Left ventricle myocardium superior (tissue), 1 donor: Measurements from ENCODE around the gene AUTS2. TPM values are rescaled to one million over a fixed set of nuclear protein-coding genes. Genes with fewer than 3 reads are reported as not detected.

Source experiments
- ATAC-seq: fragments of 200-7000 bp; cut with Tn5 transposase; one replicate; pipeline ENCODE4 v1.9.1; 2020; ENCODE audit warnings: mild to moderate bottlenecking, moderate library complexity
- DNase-seq: peaks from one replicate; pipeline ENCODE4 v3.0.0-alpha.2; 2020
- intact Hi-C: fragments of 100-400 bp; cut with micrococcal nuclease; formaldehyde crosslinking; loops from one replicate; pipeline ENCODE4 v1.11.0; 2022
- total RNA-seq: library from RNA; stranded (reverse); fragmentation: NEBNext Ultra II Directional; extraction: Animal tissue kit (Norgen Biotek cat#: 25700); gene quantifications from one replicate; pipeline ENCODE4 v1.2.1, GENCODE V29; 2021
- donor health status: DM: no; HTN: yes; CAD: no; lungs with severe emphysema.

AUTS2 gene
- total RNA-seq, 1 donor from 2014 or later = 7.9 TPM

- no peak for ATAC-seq
- intact Hi-C loops = no loop called here
These were observed 197.7 kb downstream of the AUTS2 start for GRCh38 chr7:69795932-69796331.

GRCh38 chr7:69796416-69796815, 198.1 kb downstream of the AUTS2 start:
- no peak for ATAC-seq

More at GRCh38 chr7:69795932-69796331, 197.7 kb downstream of the AUTS2 start:
- DNase-seq = no peak

DNA sequence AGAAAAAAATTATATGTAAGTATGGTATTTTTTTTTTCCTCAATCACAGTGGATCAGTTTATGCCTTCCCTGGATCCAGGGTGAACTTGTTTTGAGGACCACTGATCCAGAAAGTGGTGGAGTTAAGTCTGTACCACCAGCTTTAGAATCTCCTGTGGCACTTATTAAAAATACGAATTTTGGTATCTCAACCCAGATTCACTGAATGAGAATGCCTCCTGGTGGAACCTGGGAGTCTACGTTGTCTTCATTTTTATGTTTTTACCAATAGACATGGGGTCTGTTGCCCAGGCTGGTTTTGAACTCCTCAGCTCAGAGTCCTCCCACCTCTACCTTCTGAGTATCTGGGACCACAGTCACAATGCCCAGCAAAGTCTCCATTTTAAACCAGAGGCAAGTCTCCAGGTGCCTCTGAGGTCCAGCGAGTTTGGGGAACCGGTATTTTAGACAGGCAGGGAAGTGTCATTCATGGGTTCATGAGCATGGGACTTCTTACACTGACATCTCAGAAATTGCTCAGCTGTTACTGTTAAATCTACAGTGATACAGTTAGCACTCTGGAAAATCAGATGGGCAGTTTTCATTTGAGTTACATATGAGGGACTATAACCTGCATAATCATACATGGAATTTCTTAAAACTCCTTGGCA, 200.9 kb downstream of the AUTS2 start:
- intact Hi-C loops = no loop called here
- DNase-seq (no peak), ATAC-seq (no peak)

More at GRCh38 chr7:69796416-69796815, 198.1 kb downstream of the AUTS2 start:
- intact Hi-C loops = no loop called here
- no peak for DNase-seq

DNA sequence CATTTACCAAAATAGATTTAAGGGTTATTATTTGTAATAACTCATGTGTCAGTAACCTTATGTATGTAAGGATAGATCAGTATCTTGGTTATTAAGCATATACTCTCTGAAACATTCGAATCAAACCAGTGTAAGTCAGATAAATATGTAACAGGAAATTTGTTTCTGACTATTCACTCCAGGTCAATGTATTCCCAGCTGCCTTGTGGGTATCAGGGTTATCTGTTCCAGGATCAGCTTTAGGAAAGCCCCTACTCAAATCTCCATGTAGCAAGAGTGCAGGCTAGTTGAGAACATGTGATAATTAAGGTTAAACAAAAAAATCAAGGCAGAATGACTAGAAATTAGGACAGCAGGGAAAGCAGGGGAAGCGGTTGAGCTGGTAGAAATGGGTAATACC, 201.7 kb downstream of the AUTS2 start:
- ATAC-seq = no peak
- intact Hi-C loops = no loop called here
- DNase-seq = no peak

DNA sequence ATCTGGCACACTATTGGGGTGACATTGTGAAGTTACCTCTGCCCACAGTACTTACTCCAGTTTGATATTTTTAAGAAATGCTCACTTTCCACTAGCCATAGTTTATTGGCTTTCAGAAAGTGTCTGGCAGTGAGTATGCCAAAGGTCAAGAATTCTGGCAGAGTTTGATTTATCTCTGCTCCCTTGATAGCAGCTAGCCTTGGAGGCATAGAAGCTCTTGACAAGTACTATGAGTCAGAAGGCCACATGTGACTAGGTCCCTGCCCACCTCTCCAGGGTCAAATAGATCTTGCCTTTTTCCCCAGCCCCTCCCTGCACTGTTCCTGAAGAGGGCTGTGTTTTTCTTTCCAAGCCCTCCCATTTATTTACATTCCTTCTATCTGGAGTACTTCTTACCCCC, 202.2 kb downstream of the AUTS2 start:
- ATAC-seq (peak; percentile 90), DNase-seq (no peak)
- intact Hi-C loops = no loop called here

DNA sequence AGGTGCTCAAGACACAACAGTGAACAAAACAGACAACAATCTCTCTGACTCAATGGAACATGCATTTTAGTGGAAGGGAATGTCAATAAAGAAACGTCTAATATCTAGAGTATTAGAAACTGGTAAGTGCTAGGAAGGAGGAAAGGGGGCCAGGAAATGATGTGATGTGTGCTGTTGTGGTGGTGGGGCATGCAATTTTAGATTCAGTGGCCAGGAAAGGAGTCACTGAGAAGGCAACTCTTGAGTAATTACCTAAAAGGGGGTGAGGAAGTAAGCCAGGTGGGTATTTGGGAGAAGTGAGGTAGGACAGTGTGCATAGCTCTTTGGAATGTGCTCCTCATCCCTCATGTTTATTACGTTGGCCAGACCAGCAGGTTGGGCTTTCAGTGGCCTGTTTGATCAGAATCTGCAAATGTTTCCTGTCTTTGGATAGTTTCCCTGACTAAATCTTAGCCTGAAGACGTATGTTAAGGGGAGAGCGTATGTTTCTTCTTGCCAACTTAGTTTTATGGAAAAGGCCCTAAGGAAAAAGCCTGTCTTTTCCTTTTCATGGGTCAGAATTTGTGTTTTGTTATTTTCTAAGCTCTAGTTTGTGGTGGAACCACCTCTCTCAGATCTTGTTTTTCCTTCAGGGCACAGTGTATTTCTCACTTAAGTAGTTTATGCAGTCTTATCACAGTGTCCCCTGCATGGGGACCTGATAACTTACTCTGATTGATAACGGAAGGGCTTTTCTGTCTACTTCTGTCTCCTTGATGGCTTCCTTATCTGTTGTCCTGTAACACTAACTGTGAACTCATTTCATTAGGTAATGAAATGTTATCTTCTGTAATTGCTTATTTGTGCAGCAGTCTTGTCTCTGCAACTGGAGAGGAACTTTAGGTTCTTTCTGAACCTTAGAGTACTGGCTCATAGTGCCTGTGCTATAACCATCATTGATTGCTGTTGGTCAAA, 203.7 kb downstream of the AUTS2 start:
- DNase-seq (no peak), ATAC-seq (no peak)
- intact Hi-C loops = no loop called here

- ATAC-seq = no peak
These were observed 205.6 kb downstream of the AUTS2 start for GRCh38 chr7:69803699-69804516.

GRCh38 chr7:69804962-69805361, 206.7 kb downstream of the AUTS2 start:
- ATAC-seq (no peak), DNase-seq (no peak)
- intact Hi-C loops = no loop called here

More at GRCh38 chr7:69803699-69804516, 205.6 kb downstream of the AUTS2 start:
- intact Hi-C loops = no loop called here
- no peak for DNase-seq

DNA sequence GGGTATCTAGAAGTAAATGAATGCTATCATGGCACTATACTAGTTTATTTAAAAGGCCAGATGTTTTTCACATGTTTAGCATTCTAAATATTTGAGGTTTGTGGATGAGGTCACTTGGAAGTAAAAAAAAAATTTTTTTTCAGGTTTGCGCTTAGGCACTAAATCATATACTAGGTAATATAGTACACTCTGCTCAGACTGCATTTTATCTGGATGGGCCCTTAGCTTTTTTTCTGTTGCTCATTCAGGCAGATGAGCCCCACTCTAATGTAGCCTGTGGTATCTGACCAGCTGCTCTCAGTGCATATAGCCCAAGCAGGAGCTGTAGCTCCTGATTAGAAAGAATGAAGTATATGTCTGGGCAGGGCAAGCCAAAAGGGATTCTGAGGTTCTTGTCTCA, 210.1 kb downstream of the AUTS2 start:
- DNase-seq (no peak), ATAC-seq (no peak)
- intact Hi-C loops = no loop called here

- intact Hi-C loops = no loop called here
- DNase-seq = no peak
- no peak for ATAC-seq
These were observed 213.4 kb downstream of the AUTS2 start for GRCh38 chr7:69811476-69812308.

GRCh38 chr7:69812756-69813155, 214.5 kb downstream of the AUTS2 start:
- intact Hi-C loops = no loop called here
- DNase-seq (no peak), ATAC-seq (no peak)

DNA sequence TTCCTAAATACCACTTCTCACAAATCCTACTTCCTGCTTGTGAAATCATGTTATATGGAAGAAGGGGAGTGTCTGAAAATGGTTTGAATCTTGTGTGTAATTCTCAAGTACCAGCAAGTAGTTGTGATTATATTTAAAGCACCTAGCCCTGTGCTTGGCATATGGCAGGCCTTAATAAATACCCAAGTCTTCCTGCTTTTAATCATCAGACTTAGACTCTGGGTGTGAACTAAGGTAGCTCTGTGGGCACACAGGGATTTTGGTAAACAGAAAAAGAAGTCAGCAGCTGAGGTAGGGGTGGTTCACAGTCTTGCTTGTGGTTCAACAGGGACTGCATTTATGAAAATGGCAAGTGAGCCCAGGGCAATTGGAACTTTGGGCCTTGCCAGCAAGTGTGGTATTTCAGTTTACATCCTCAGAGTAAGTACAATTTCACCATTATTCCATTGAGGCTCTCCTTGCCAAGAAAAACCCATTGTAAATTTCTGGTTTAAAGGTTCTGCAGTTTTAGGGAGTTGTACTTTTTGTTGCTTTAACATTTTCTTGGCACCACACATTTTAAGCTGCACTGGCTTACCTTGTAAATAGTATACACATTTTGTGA, 215.5 kb downstream of the AUTS2 start:
- intact Hi-C loops = no loop called here
- ATAC-seq (no peak), DNase-seq (no peak)

DNA sequence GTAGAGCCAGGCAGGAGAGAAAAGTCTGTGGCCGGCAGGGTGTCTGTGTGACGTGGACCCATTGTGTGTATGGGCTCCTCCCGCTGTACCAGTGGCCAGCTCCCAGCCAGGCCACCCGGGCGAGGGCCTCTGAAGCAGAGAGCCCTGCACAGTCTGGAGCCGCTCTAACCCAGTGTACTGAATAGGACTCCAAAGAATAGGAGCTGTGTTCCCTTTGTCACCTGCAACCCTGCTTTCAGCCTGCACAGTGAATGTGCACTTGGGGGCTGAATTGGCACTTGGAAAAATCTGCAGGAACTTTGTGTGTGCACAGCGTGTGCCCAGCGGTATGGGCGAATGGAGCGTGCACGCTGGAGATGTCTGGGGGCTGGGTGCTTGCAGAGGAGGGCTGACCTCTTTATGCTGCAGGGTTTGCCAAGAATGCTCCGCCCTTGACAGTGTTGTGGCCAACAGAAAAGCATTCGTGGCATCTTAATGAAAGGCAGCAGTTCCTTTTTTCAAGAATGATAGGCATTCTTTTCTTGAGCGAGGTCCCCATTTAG, 216.2 kb downstream of the AUTS2 start:
- intact Hi-C loops = no loop called here
- ATAC-seq (peak; percentile 93), DNase-seq (peak; percentile 55)

DNA sequence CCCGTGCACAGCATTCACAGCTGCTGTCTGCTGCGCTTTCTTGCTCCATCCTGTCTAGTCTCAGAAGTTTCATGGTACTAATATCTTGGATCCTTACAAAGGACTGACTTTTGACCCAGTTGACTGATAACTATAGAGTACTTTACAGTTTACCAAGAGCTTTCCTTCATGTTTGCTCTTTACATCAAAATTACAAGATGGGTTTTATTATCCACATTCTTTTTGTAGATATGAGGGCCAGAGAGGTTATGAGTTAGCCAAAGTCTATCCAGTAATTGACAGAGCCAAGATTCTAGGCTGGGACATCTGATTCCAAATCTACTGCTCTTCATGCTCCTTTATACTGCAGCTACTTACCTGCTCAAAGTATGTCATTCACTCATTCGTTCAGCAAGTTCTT, 218.2 kb downstream of the AUTS2 start:
- DNase-seq (no peak), ATAC-seq (no peak)
- intact Hi-C loops = no loop called here

- DNase-seq (no peak), ATAC-seq (peak; percentile 17)
- intact Hi-C loops = no loop called here
These were observed 218.8 kb downstream of the AUTS2 start for GRCh38 chr7:69817121-69817520.

DNA sequence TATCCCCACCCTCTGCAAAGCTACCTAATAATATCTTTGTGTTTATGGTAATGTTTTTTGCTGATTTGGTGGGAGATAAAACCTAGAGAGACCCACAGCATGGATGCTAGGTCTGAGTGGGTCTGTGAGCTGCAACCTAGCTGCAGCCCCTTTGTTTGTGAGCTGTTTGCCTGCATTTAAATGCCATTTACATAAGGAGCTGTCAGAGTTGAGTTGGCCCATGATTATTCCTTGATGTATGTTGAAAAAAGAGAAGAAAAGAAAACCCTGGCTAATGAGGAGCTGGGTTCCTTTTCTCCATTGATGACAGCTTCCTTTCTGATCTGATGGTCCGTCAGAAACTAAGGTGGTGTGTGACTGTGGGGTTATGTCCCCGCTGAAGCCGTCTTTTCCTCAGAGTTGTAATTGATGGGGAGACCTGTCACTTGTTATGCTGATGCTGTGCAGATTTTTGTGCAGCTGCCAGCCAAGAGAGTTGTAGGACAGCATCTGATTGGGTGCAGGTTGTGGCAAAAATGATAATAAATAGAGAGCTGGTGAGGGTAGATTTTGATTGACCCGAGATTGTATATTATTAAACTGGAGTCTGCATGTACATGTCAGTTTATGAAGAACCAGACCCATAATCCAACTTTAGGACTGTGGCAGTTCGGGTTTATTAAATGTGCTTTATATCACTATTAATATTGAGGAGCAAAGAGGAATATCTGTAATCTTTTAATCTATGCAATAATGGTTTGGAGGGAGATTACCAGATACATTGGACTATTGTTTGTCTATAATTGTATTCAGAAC, 219.8 kb downstream of the AUTS2 start:
- ATAC-seq (no peak), DNase-seq (no peak)
- intact Hi-C loops = no loop called here

GRCh38 chr7:69818636-69819332, 220.5 kb downstream of the AUTS2 start:
- no peak for ATAC-seq
- intact Hi-C loops = no loop called here
- DNase-seq = no peak
